ENCODE data around the gene GNB5. TPM values are rescaled to one million over a fixed set of nuclear protein-coding genes. Genes with fewer than 3 reads are reported as not detected.
"Not testable (repeated sequence)": the region's sequence is repeated elsewhere in the genome, so short reads cannot be mapped to it uniquely, and the experiment has no call there.

The GNB5 gene
- total RNA-seq, 2 experiments from 2014 or later: 35.4 to 35.5 TPM

DNA sequence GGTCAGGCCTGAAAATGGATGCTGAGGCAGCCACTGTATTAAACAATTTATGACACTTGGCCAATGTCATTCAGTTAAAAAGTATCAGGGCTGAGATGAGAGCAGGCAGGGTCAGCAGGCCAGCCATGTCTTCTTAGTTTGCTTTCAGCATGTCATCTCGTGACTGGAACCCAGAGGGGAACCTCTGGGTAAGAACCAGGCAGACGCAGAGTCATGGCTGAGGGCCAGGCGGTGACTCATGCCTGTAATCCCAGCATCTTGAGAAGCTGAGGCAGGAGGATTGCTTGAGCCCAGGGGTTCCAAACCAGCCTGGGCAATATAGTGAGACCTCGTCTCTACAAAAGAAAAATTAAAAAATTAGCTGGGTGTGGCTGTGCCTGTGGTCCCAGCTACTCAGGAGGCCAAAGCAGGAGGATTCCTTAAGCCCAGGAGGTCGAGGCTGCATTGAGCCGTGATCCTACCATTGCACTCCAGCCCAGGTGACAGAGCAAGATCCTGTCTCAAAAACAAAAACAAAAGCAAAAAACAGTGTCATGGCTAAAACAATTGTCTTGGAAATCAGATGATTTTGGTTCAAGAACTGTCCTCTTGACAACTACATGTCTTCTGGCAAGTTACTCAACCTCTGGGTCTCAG is 90.3 kb downstream of the GNB5 start:
- Mint-ChIP-seq H3K4me1 (peaks cover 12% of the 10 kb centered on the region), H3K9me3 (no peaks in the 10 kb centered on the region), H3K27me3 (peaks cover 11% of the 10 kb centered on the region), H3K27ac (no peak overlapping the region), H3K36me3 (ENCODE audit: low read depth) (no peaks in the 10 kb centered on the region), H3K4me3 (no peak overlapping the region)
- CTCF ChIA-PET: no interaction called here
- no peak for DNase-seq
- POLR2A ChIA-PET: no interaction called here

DNA sequence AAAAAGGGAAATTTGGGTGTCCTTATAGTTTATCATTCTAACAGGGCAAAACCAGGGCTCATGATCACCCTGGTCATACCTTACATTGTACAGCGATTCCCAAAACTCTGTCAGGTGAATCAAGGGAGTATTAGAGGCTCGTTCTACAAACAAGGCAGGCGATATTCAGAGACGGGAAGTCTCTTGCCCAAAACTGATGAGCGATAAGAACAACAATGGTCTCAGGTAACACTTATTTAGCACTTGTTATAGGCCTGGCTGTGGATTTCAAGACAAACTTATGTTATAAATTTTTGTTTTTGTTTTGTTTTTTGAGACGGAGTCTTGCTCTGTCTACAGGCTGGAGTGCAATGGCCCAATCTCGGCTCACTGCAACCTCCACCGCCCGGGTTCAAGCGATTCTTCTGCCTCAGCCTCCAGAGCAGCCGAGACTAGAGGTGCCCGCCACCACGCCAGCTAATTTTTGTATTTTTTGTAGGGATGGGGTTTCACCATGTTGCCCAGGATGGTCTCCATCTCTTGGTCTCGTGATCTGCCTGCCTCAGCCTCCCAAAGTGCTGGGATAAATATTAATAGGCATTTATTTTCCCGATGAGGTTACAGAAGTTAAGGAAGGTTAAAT is 91.4 kb downstream of the GNB5 start:
- Mint-ChIP-seq H3K4me1 (peaks cover 12% of the 10 kb centered on the region), H3K9me3 (no peaks in the 10 kb centered on the region), H3K36me3 (ENCODE audit: low read depth) (no peaks in the 10 kb centered on the region), H3K27me3 (peaks cover 16% of the 10 kb centered on the region), H3K27ac (no peak overlapping the region), H3K4me3 (no peak overlapping the region)
- POLR2A ChIA-PET: no interaction called here
- DNase-seq: no peak
- CTCF ChIA-PET: interaction anchor here (0.7 kb wide), 1 partner anchor 70 kb away, joined by 3 read pairs; no protein-coding TSS in a partner anchor

GRCh38 chr15:52098323-52098722 is 92.9 kb downstream of the GNB5 start:
- ChIA-PET CTCF (interaction anchor here (1.1 to 1.3 kb wide), 2 partner anchors 18 to 110 kb away, joined by 5 read pairs; no protein-coding TSS in a partner anchor), POLR2A (interaction anchor here (1.4 to 1.5 kb wide), 2 partner anchors 14 kb away, joined by 3 read pairs; no protein-coding TSS in a partner anchor)
- Mint-ChIP-seq H3K4me1 (peaks cover 3% of the 10 kb centered on the region), H3K27ac (no peak overlapping the region), H3K27me3 (peaks cover 17% of the 10 kb centered on the region), H3K9me3 (no peaks in the 10 kb centered on the region), H3K36me3 (ENCODE audit: low read depth) (no peaks in the 10 kb centered on the region), H3K4me3 (no peak overlapping the region)
- no peak for DNase-seq

- Mint-ChIP-seq H3K4me1 (no peaks in the 10 kb centered on the region), H3K27me3 (peaks cover 15% of the 10 kb centered on the region), H3K36me3 (ENCODE audit: low read depth) (no peaks in the 10 kb centered on the region), H3K4me3 (no peak overlapping the region), H3K27ac (no peak overlapping the region), H3K9me3 (no peaks in the 10 kb centered on the region)
- CTCF ChIA-PET: interaction anchor here (0.6 to 1.3 kb wide), 5 partner anchors 17 to 208 kb away, joined by 3 to 5 read pairs (median 4); no protein-coding TSS in a partner anchor
- POLR2A ChIA-PET: interaction anchor here (1.4 to 1.5 kb wide), 2 partner anchors 13 to 15 kb away, joined by 3 read pairs; no protein-coding TSS in a partner anchor
- DNase-seq: no peak
These were observed 94.0 kb downstream of the GNB5 start for GRCh38 chr15:52097180-52097579.

DNA sequence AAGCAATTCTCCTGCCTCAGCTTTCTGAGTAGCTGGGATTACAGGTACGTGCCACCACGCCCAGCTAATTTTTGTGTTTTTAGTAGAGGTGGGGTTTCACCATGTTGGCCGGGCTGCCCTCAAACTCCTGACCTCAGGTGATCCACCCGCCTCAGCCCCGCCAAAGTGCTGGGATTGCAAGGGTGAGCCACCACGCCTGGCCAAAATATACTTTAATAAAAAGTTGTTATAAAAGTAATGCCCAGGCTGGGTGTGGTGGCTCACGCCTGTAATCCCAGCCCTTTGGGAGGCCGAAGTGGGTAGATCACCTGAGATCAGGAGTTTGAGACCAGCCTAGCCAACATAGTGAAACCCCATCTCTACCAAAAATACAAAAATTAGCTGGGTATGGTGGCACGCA is 94.7 kb downstream of the GNB5 start:
- H3K27ac Mint-ChIP-seq; POLR2A ChIA-PET; H3K36me3 Mint-ChIP-seq (ENCODE audit: low read depth); H3K9me3 Mint-ChIP-seq; H3K4me3 Mint-ChIP-seq; H3K4me1 Mint-ChIP-seq; DNase-seq: not testable (repeated sequence)
- CTCF ChIA-PET: interaction anchor here (0.6 kb wide), 1 partner anchor 133 kb away, joined by 3 read pairs; no protein-coding TSS in a partner anchor
- peaks cover 13% of the 10 kb centered on the region for H3K27me3 Mint-ChIP-seq

DNA sequence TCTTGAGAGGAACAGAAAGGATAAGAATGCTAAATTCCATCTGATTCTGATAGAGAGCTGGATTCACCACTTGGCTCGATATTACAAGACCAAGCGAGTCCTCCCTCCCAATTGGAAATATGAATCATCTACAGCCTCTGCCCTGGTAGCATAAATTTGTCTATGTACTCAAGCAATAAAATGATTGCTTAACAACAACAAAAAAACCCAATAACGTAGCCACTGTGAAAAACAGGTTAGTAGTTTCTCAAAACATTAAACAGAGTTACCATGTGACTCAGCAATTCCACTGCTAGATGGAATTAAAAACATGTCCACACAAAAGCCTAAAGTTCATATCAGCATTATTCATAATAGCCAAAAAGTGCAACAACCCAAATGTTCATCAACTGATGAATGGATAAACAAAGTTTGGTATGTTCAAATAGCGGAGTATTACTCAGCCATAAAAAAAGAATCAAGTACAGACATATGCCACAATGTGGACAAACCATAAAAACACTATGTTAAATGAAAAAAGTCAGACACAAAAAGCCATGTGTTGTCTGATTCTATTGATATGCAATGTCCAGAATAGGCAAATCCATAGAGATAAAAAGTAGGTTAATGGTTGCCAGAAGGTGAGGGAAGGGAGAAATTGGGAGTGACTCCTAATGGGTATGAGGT is 95.5 kb downstream of the GNB5 start:
- H3K27me3 Mint-ChIP-seq: peaks cover 13% of the 10 kb centered on the region
- H3K36me3 Mint-ChIP-seq (ENCODE audit: low read depth): no peaks in the 10 kb centered on the region
- H3K4me1 Mint-ChIP-seq: no peaks in the 10 kb centered on the region
- ChIA-PET POLR2A (no interaction called here), CTCF (no interaction called here)
- no peak overlapping the region for H3K4me3 Mint-ChIP-seq
- no peak overlapping the region for H3K27ac Mint-ChIP-seq
- H3K9me3 Mint-ChIP-seq: no peaks in the 10 kb centered on the region
- no peak for DNase-seq

GRCh38 chr15:52094811-52095584 is 96.2 kb downstream of the GNB5 start:
- Mint-ChIP-seq H3K36me3 (ENCODE audit: low read depth) (peaks cover 4% of the 10 kb centered on the region), H3K4me1 (no peaks in the 10 kb centered on the region), H3K27ac (no peak overlapping the region), H3K27me3 (peaks cover 19% of the 10 kb centered on the region), H3K4me3 (no peak overlapping the region), H3K9me3 (peaks cover 5% of the 10 kb centered on the region)
- ChIA-PET POLR2A (no interaction called here), CTCF (interaction anchor here (0.6 kb wide), 1 partner anchor 15 kb away, joined by 4 read pairs; no protein-coding TSS in a partner anchor)
- no peak for DNase-seq

DNA sequence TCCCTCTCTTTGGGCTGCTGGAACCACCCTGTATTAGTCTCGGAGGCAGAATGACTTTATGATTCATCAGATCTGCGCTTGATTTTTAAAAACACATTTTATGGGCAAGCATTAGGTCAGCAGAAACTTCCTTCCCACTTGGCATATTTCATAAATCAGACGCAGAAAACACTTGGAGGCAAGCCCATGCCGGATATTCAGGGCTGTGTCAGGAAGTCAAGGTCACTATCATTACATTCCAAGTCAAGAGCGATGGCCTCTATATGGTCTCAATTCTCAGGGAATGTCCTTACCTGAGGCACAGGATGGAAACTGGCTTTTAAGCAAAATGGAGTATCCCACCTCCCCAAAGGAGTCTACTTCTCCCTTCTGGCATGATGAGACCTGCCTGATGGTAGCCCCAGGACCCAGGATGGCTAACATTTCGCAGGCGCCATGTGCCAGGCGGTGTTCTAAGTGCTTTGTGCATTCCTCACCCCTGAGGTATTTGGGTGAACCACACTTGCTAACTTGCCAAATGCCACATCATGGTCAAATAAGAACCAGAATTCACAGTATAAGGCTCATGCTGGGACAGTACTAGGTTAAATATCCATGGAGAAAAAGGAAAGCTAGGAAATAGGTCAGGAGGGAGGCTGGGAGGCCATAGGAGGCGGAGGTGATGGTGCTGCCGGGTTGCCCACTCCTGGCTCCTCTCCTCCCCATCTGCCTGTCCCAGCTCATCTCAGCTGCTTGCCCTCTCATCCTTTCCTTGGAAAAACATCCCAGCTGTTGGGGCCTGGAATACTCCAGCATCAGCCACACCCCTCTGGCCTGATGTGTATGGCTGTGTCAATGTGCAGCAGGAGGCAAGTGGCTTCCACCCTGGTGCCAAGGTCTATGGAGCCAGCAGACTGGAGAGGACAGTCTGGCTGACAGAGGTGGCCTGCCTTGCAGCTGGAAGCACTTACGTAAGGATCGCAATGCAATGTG is 97.4 kb downstream of the GNB5 start:
- H3K27me3 Mint-ChIP-seq: peaks cover 21% of the 10 kb centered on the region
- CTCF ChIA-PET: interaction anchor here (0.6 kb wide), 1 partner anchor 14 kb away, joined by 4 read pairs; no protein-coding TSS in a partner anchor
- peaks cover 9% of the 10 kb centered on the region for H3K9me3 Mint-ChIP-seq
- no peak for DNase-seq
- no peak overlapping the region for H3K27ac Mint-ChIP-seq
- no peaks in the 10 kb centered on the region for H3K4me1 Mint-ChIP-seq
- POLR2A ChIA-PET: no interaction called here
- no peak overlapping the region for H3K4me3 Mint-ChIP-seq
- peaks cover 8% of the 10 kb centered on the region for H3K36me3 Mint-ChIP-seq (ENCODE audit: low read depth)

- CTCF ChIA-PET: no interaction called here
- Mint-ChIP-seq H3K9me3 (peaks cover 9% of the 10 kb centered on the region), H3K27me3 (peaks cover 21% of the 10 kb centered on the region), H3K4me3 (no peak overlapping the region), H3K36me3 (ENCODE audit: low read depth) (peaks cover 8% of the 10 kb centered on the region), H3K27ac (no peak overlapping the region), H3K4me1 (no peaks in the 10 kb centered on the region)
- no peak for DNase-seq
- POLR2A ChIA-PET: no interaction called here
These were observed 98.0 kb downstream of the GNB5 start for GRCh38 chr15:52093167-52093538.

- ChIA-PET CTCF (no interaction called here), POLR2A (no interaction called here)
- peaks cover 9% of the 10 kb centered on the region for H3K9me3 Mint-ChIP-seq
- H3K4me3 Mint-ChIP-seq: no peak overlapping the region
- peaks cover 8% of the 10 kb centered on the region for H3K36me3 Mint-ChIP-seq (ENCODE audit: low read depth)
- H3K27ac Mint-ChIP-seq: no peak overlapping the region
- no peaks in the 10 kb centered on the region for H3K4me1 Mint-ChIP-seq
- H3K27me3 Mint-ChIP-seq: peaks cover 14% of the 10 kb centered on the region
- DNase-seq: no peak
These were observed 101.0 kb downstream of the GNB5 start for GRCh38 chr15:52090193-52090592.

DNA sequence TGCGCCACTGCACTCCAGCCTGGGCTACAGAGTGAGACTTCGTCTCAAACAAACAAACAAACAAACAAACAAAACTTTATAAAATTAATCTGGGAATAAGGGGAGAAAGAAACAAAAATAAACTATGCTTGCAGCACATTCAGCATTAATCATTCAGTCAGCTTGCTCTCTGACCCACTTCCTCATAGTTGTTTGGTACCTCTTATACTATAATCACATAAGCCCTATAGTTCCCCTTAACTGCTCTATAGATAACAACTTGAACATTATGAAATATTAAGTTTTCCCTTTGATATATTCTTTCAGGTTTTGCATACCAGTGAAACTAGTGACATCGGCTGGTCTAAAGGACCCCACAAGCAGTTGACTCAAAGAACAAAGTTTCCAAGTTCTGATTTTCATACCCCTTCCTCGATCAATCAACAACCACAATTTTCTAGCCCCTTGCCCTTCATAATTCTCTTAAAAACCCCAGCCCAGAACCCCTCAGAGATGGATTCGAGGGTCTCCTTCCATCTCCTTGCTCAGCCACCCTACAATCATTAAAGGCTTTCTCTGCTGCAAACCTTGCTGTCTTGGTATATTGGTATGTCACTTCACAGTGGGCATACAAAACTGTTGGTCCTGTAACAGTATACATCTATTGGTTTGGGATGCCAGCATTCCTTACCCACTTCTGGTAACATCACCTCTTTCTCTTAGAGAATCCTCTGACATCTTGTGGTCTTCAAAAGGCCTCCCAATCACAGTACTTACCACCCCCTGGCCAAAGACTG is 105.0 kb downstream of the GNB5 start:
- H3K36me3 Mint-ChIP-seq (ENCODE audit: low read depth): peaks cover 8% of the 10 kb centered on the region
- POLR2A ChIA-PET: no interaction called here
- H3K27ac Mint-ChIP-seq: no peak overlapping the region

More for the DNA sequence above, 105.0 kb downstream of the GNB5 start:
- no peak for DNase-seq
- H3K4me3 Mint-ChIP-seq: no peak overlapping the region
- CTCF ChIA-PET: no interaction called here
- peaks cover 9% of the 10 kb centered on the region for H3K9me3 Mint-ChIP-seq
- peaks cover 11% of the 10 kb centered on the region for H3K27me3 Mint-ChIP-seq
- peaks cover 19% of the 10 kb centered on the region for H3K4me1 Mint-ChIP-seq

Measured in activated CD4-positive, alpha-beta memory T cell treated with anti-CD3 and anti-CD28 coated beads, Interleukin-2, amount 10 ng/mL, durations not matched to agents 7 days and 5 days (primary cell).